Mucosa of stomach (tissue), 1 donor: ENCODE results near the gene TUBE1.

ENCODE experiments used
- H3K27me3 ChIP-seq: one replicate; pipeline ENCODE4 v1.7.0; 2013; ENCODE audit warnings: mild to moderate bottlenecking, low read length; ENCODE audit not compliant: control insufficient read depth, insufficient read depth
- H3K36me3 ChIP-seq: one replicate; pipeline ENCODE4 v1.7.0; 2013; ENCODE audit warnings: low read length; ENCODE audit not compliant: control insufficient read depth, insufficient read depth
- H3K4me1 ChIP-seq: one replicate; pipeline ENCODE4 v1.7.0; 2013; ENCODE audit warnings: mild to moderate bottlenecking, low read length; ENCODE audit not compliant: control insufficient read depth, insufficient read depth
- H3K4me3 ChIP-seq: one replicate; pipeline ENCODE4 v1.7.0; 2013; ENCODE audit warnings: low read length
- H3K9ac ChIP-seq: one replicate; pipeline ENCODE4 v1.7.0; 2013; ENCODE audit warnings: mild to moderate bottlenecking, low read length, moderate library complexity
- H3K9me3 ChIP-seq: one replicate; pipeline ENCODE4 v1.7.0; 2013; ENCODE audit warnings: mild to moderate bottlenecking, low read length, moderate library complexity; ENCODE audit not compliant: control insufficient read depth
- donor health status: Pancreatic carcinoma.

Gene TUBE1

DNA sequence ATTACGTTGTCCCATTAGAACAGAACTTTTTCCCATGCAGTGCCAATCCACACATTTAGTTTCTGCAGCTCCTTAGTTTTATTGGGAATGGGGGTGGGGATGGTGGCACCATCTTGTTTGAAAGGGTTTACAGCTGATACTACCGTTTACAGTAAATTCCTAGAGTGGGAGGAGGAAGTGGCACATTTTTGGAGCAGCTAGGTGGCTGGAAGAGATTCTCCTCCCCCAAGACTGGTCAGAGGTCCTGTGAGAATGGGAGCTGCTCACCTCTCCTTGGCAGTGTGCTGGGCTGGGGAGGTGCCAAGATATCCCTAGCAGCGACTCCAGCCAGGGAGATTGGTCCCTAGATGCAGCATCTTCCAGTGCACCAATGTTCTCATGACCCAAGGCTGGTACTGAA, 45.7 kb downstream of the TUBE1 start:
- Histone ChIP-seq H3K27me3 (no peaks in the 10 kb centered on the region), H3K4me3 (no peak overlapping the region), H3K9ac (no peak overlapping the region), H3K9me3 (no peaks in the 10 kb centered on the region), H3K36me3 (no peaks in the 10 kb centered on the region), H3K4me1 (no peaks in the 10 kb centered on the region)

DNA sequence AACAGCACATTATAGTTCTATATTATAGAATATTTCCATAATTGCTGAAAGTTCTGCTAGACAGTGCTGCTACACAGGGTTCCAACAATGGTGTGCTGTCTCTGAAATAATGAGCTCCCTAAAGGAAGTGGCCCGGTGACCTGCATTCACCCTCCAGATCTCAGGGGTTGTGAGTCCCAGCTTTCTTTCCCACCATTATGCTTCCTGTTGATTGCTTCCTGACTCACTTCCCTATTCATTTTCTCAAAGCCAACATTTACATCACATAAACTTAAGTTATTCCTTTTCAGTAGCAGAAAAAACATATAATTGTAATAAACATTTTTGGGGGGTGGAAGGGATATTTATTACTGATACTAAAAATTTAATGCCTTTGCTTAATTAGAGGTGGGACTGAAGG, 46.3 kb downstream of the TUBE1 start:
- H3K36me3 ChIP-seq, result no peaks in the 10 kb centered on the region

DNA sequence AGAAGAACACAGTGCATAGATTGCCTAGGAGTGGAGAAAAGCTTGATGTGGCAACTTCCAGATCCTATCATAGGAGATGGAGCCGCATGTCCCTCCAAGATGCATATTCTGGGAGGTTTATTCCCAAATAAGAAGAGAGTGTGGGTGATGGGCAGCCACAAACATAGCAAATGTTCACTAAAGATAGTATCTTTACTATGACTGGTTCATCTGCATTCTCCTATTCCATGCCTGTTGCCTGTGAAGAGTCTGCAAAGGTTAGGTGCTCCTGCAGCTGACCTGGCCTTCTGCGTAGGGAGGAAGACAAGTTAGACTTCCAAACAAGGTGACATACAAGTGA, 47.9 kb downstream of the TUBE1 start:
- no peaks in the 10 kb centered on the region for H3K4me1 ChIP-seq
- H3K27me3 ChIP-seq, result no peaks in the 10 kb centered on the region
- no peaks in the 10 kb centered on the region for H3K9me3 ChIP-seq
- no peak overlapping the region for H3K4me3 ChIP-seq
- H3K36me3 ChIP-seq, result no peaks in the 10 kb centered on the region
- H3K9ac ChIP-seq, result no peak overlapping the region

More for the DNA sequence above, 46.3 kb downstream of the TUBE1 start:
- Histone ChIP-seq H3K4me1 (no peaks in the 10 kb centered on the region), H3K9ac (no peak overlapping the region), H3K27me3 (no peaks in the 10 kb centered on the region), H3K9me3 (no peaks in the 10 kb centered on the region), H3K4me3 (no peak overlapping the region)

DNA sequence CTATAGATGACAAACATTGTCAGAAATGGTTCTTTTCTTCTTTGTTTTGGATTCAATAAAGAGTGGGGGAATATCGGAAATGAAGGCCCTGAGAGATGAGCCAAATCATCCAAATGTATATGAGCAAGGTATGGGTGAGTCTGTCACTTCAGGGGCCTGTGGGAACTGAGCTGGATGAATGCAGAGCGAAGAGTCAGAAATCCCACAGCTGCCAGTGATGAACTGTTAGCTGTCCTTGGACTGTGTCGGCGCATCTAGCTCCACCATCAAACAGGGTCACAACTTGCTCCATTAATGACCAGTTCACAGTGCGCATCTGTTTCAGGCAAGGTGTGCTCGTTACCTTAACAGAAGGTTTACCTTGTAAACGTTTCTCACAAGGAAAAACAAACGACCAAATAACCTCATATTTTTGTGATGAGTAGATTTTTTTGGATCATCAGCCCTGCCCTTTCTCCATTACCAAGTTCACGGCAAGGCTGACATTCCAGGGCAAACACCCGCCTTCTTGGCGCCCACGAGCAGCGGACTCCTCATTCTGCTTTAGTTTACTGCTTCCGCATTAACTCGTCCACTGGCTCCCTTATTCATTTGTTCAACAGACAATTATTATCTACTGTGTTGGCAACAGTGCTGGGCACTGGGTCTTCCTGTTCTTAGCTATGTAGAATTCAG, 48.4 kb downstream of the TUBE1 start:
- no peaks in the 10 kb centered on the region for H3K36me3 ChIP-seq
- no peaks in the 10 kb centered on the region for H3K9me3 ChIP-seq
- H3K4me1 ChIP-seq, result no peaks in the 10 kb centered on the region
- no peak overlapping the region for H3K4me3 ChIP-seq
- no peak overlapping the region for H3K9ac ChIP-seq
- no peaks in the 10 kb centered on the region for H3K27me3 ChIP-seq

GRCh38 chr6:112038268-112038667, 49.0 kb downstream of the TUBE1 start:
- H3K4me3 ChIP-seq, result no peak overlapping the region
- no peaks in the 10 kb centered on the region for H3K27me3 ChIP-seq
- H3K9me3 ChIP-seq, result no peaks in the 10 kb centered on the region
- no peaks in the 10 kb centered on the region for H3K36me3 ChIP-seq
- no peak overlapping the region for H3K9ac ChIP-seq
- H3K4me1 ChIP-seq, result no peaks in the 10 kb centered on the region

DNA sequence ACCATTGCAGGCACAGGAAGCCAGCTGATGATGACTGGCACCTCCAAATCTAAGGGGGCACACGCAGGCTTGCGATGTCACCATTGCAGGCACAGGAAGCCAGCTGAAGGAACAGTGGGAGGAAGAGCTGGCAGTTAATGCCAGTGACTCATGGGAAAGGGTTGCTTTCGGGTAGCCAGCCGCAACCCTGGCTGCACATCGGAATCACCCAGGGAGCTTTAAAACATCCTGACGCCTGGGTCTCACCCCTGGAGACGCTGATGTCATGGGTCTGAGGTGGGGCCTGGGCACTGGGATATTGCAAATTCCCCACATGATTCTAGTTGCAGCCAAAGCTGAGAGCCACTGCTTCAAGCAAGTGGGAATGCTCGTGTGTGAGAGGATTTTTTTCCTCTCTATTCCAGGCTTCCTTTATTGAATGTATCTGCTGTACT, 49.5 kb downstream of the TUBE1 start:
- Histone ChIP-seq H3K36me3 (no peaks in the 10 kb centered on the region), H3K4me3 (no peak overlapping the region), H3K9me3 (no peaks in the 10 kb centered on the region), H3K9ac (no peak overlapping the region), H3K27me3 (no peaks in the 10 kb centered on the region), H3K4me1 (no peaks in the 10 kb centered on the region)

GRCh38 chr6:112036088-112036637, 51.1 kb downstream of the TUBE1 start:
- Histone ChIP-seq H3K27me3 (no peaks in the 10 kb centered on the region), H3K9ac (no peak overlapping the region), H3K36me3 (no peaks in the 10 kb centered on the region), H3K4me3 (no peak overlapping the region), H3K4me1 (no peaks in the 10 kb centered on the region), H3K9me3 (no peaks in the 10 kb centered on the region)

- no peaks in the 10 kb centered on the region for H3K27me3 ChIP-seq
- H3K9ac ChIP-seq, result no peak overlapping the region
- no peaks in the 10 kb centered on the region for H3K9me3 ChIP-seq
- H3K36me3 ChIP-seq, result no peaks in the 10 kb centered on the region
- H3K4me3 ChIP-seq, result no peak overlapping the region
- H3K4me1 ChIP-seq, result peaks cover 12% of the 10 kb centered on the region
Observed at GRCh38 chr6:112034616-112034995, 52.7 kb downstream of the TUBE1 start.

GRCh38 chr6:112033791-112034615, 53.3 kb downstream of the TUBE1 start:
- H3K9me3 ChIP-seq, result no peaks in the 10 kb centered on the region
- H3K27me3 ChIP-seq, result no peaks in the 10 kb centered on the region
- H3K36me3 ChIP-seq, result no peaks in the 10 kb centered on the region
- no peak overlapping the region for H3K4me3 ChIP-seq
- H3K9ac ChIP-seq, result no peak overlapping the region
- peaks cover 16% of the 10 kb centered on the region for H3K4me1 ChIP-seq

- H3K9me3 ChIP-seq, result no peaks in the 10 kb centered on the region
- no peaks in the 10 kb centered on the region for H3K27me3 ChIP-seq
- H3K4me3 ChIP-seq, result no peak overlapping the region
- peaks cover 16% of the 10 kb centered on the region for H3K4me1 ChIP-seq
- H3K36me3 ChIP-seq, result no peaks in the 10 kb centered on the region
- H3K9ac ChIP-seq, result no peak overlapping the region
Observed at GRCh38 chr6:112032728-112033127, 54.6 kb downstream of the TUBE1 start.

- Histone ChIP-seq H3K36me3 (no peaks in the 10 kb centered on the region), H3K27me3 (no peaks in the 10 kb centered on the region), H3K9me3 (no peaks in the 10 kb centered on the region), H3K4me1 (peaks cover 16% of the 10 kb centered on the region), H3K4me3 (no peak overlapping the region), H3K9ac (no peak overlapping the region)
Observed at GRCh38 chr6:112031960-112032359, 55.3 kb downstream of the TUBE1 start.

GRCh38 chr6:112030961-112031660, 56.2 kb downstream of the TUBE1 start:
- Histone ChIP-seq H3K36me3 (no peaks in the 10 kb centered on the region), H3K9ac (no peak overlapping the region), H3K27me3 (no peaks in the 10 kb centered on the region), H3K9me3 (no peaks in the 10 kb centered on the region), H3K4me3 (no peak overlapping the region), H3K4me1 (peaks cover 16% of the 10 kb centered on the region)
